Psoas muscle (tissue), 8 donors: ENCODE measurements around the gene PPP2R5E. TPM values are rescaled to one million over a fixed set of nuclear protein-coding genes. Genes with fewer than 3 reads are reported as not detected.

Experiments
- ATAC-seq, 4 donors: fragments of 200-7000 bp; cut with Tn5 transposase; one replicate each; pipeline ENCODE4 v1.9.1; 2020; ENCODE audit warnings: moderate library complexity in 3 of 4, mild to moderate bottlenecking in 2 of 4
- DNase-seq, 2 donors: peaks; one replicate each; pipeline ENCODE4 v3.0.0-alpha.2; 2020
- H3K27ac ChIP-seq: fragments of 200-600 bp; one replicate; pipeline ENCODE4 v1.8.0; 2022
- H3K27me3 ChIP-seq, 3 donors: fragments of 200-600 bp in 1 of 3; one replicate each; pipeline versions ENCODE4 v1.6.1 to v1.8.0; 2013 to 2022; ENCODE audit warnings: low read length in 2 of 3, mild to moderate bottlenecking in 2 of 3, moderate library complexity in 1 of 3; ENCODE audit not compliant: insufficient read depth in 3 of 3
- H3K36me3 ChIP-seq, 2 donors: fragments of 200-600 bp in 1 of 2; one replicate each; pipeline versions ENCODE4 v1.6.1 to v1.8.0; 2013 to 2022; ENCODE audit warnings: low read depth in 1 of 2, mild to moderate bottlenecking in 1 of 2, moderate library complexity in 1 of 2; ENCODE audit not compliant: insufficient read depth in 1 of 2
- H3K4me1 ChIP-seq: fragments of 200-600 bp; one replicate; pipeline ENCODE4 v1.8.0; 2022
- H3K4me3 ChIP-seq: fragments of 200-600 bp; one replicate; pipeline ENCODE4 v1.8.0; 2022; ENCODE audit warnings: mild to moderate bottlenecking
- H3K9me3 ChIP-seq: fragments of 200-600 bp; one replicate; pipeline ENCODE4 v1.8.0; 2022
- CTCF ChIP-seq: fragments of 200-600 bp; IDR thresholded peaks from one replicate; pipeline ENCODE4 v1.8.0; 2022; ENCODE audit warnings: antibody characterized with exemption
- WGBS, 3 donors: extraction: QIAGEN DNeasy Blood & Tissue Kit; methylation state at CpG; one replicate each; pipeline versions ENCODE4 v1.1.6 to v1.1.7; 2013; 5-methylcytosine and 5-hydroxymethylcytosine counted together
- intact Hi-C, 2 donors: fragments of 100-400 bp; cut with DNase I; formaldehyde crosslinking; loops; one replicate each; pipeline versions ENCODE4 v1.11.0 to v1.14.2; 2022
- polyA plus RNA-seq, 3 donors: library from polyadenylated mRNA; stranded (reverse); fragments of 200-250 nt; gene quantifications; one replicate each; pipeline ENCODE4 v1.2.3, GENCODE V29; 2013
- total RNA-seq, 4 donors: library from RNA; stranded (reverse); fragmentation: NEBNext Ultra II Directional in 2 of 4; extraction: Animal tissue kit (Norgen Biotek cat#: 25700) in 2 of 4; gene quantifications; one replicate each; pipeline versions ENCODE4 v1.2.1 to v1.2.4, GENCODE V29; 2021 to 2023
- donor health status: healthy with polysubstance abuse.
- donor health status: DM: no; HTN: no; CAD: no; lungs with moderate emphysema.
- donor health status: Bipolar disorder and iron deficiency.
- donor health status: healthy.
- donor health status: DM: yes; HTN: yes; CAD: no.
- donor health status: DM: no; HTN: no; CAD: no.
- donor health status: DM: no; HTN: no; CAD: no.
- donor health status: DM: yes; HTN: yes; CAD: no.

The PPP2R5E gene
- total and polyA plus RNA-seq, 7 donors, result 10.8 to 35.0 (median 29.3) TPM

GRCh38 chr14:63543826-63544406 lies 739 bp upstream of the PPP2R5E start:
- WGBS, 3 donors, result 0 to 1% (median 0%) methylated on average over 22 of the region's 22 CpGs
- Histone ChIP-seq H3K36me3 (peaks cover 0 to 9% of the 10 kb centered on the region in 2 donors), H3K4me3 (peak overlapping the region; percentile 98), H3K27ac (peak overlapping the region; percentile 94), H3K27me3 (no peaks in the 10 kb centered on the region), H3K9me3 (no peaks in the 10 kb centered on the region), H3K4me1 (peaks cover 14% of the 10 kb centered on the region)
- no peak for DNase-seq
- no peak for ATAC-seq
- intact Hi-C loops, result loop anchor here (2.0 to 10.0 kb wide), 4 partner anchors 98 to 155 kb away; partner anchors contain the start of gene WDR89 (in 1 of the 2)
- TF ChIP-seq CTCF, result no peak

- peak overlapping the region; percentile 98 for H3K4me3 ChIP-seq
- no peak for TF ChIP-seq CTCF
- intact Hi-C loops, result loop anchor here (2.0 to 10.0 kb wide), 4 partner anchors 100 to 154 kb away; partner anchors contain the start of gene WDR89 (in 1 of the 2)
- peak overlapping the region; percentile 94 for H3K27ac ChIP-seq
- H3K4me1 ChIP-seq, result peaks cover 14% of the 10 kb centered on the region
- H3K27me3 ChIP-seq, result no peaks in the 10 kb centered on the region
- ATAC-seq, result peak; percentile 26 to 53 (median 36)
- H3K9me3 ChIP-seq, result no peaks in the 10 kb centered on the region
- peaks cover 0 to 24% of the 10 kb centered on the region in 2 donors for H3K36me3 ChIP-seq
- DNase-seq, result no peak
- 0 to 1% (median 0%) methylated on average over 21 to 45 of the region's 46 CpGs for WGBS, 3 donors
Observed at GRCh38 chr14:63542231-63542999, 762 bp downstream of the PPP2R5E start.

GRCh38 chr14:63535918-63536317 lies 7.3 kb downstream of the PPP2R5E start:
- no peak for ATAC-seq
- intact Hi-C loops, result no loop called here
- H3K36me3 ChIP-seq, result peaks cover 3 to 64% of the 10 kb centered on the region in 2 donors

GRCh38 chr14:63533474-63533873 lies 9.7 kb downstream of the PPP2R5E start:
- intact Hi-C loops, result no loop called here
- no peak overlapping the region for H3K4me3 ChIP-seq
- no peak for DNase-seq
- 97 to 98% (median 97%) methylated on average over 15 of the region's 15 CpGs for WGBS, 3 donors
- no peak for ATAC-seq
- H3K4me1 ChIP-seq, result no peaks in the 10 kb centered on the region
- no peaks in the 10 kb centered on the region for H3K9me3 ChIP-seq
- H3K36me3 ChIP-seq, result peaks cover 3 to 51% of the 10 kb centered on the region in 2 donors
- no peaks in the 10 kb centered on the region for H3K27me3 ChIP-seq
- no peak overlapping the region for H3K27ac ChIP-seq
- no peak for TF ChIP-seq CTCF

More at GRCh38 chr14:63535918-63536317, 7.3 kb downstream of the PPP2R5E start:
- no peaks in the 10 kb centered on the region for H3K9me3 ChIP-seq
- H3K27me3 ChIP-seq, result no peaks in the 10 kb centered on the region
- no peak for TF ChIP-seq CTCF
- H3K4me1 ChIP-seq, result peaks cover 5% of the 10 kb centered on the region
- H3K27ac ChIP-seq, result no peak overlapping the region
- no peak for DNase-seq
- no peak overlapping the region for H3K4me3 ChIP-seq
